T-helper 2 cell treated with Interferon-gamma antibody and Interleukin-4, amounts not matched to agents 5 μg/mL and 100 μg/mL, for 36 hours (primary cell): Measurements from ENCODE around the gene TGM6.

ENCODE experiments used
- DNase-seq: peaks from one replicate; pipeline ENCODE4 v3.0.0; 2021; ENCODE audit warnings: low spot score
- H3K27ac Mint-ChIP-seq: one replicate; pipeline ENCODE4 v1.8.0; 2021; ENCODE audit warnings: mild to moderate bottlenecking, mixed read lengths
- H3K27me3 Mint-ChIP-seq: one replicate; pipeline ENCODE4 v1.8.0; 2021; ENCODE audit warnings: low read depth, mixed read lengths
- H3K36me3 Mint-ChIP-seq: one replicate; pipeline ENCODE4 v1.8.0; 2021; ENCODE audit warnings: low read depth, mixed read lengths
- H3K4me1 Mint-ChIP-seq: one replicate; pipeline ENCODE4 v1.8.0; 2021; ENCODE audit warnings: low read depth, mixed read lengths
- H3K4me3 Mint-ChIP-seq: one replicate; pipeline ENCODE4 v1.8.0; 2022; ENCODE audit warnings: mild to moderate bottlenecking, moderate library complexity, mixed read lengths
- H3K9me3 Mint-ChIP-seq: one replicate; pipeline ENCODE4 v1.8.0; 2021; ENCODE audit warnings: mixed read lengths

Gene TGM6

DNA sequence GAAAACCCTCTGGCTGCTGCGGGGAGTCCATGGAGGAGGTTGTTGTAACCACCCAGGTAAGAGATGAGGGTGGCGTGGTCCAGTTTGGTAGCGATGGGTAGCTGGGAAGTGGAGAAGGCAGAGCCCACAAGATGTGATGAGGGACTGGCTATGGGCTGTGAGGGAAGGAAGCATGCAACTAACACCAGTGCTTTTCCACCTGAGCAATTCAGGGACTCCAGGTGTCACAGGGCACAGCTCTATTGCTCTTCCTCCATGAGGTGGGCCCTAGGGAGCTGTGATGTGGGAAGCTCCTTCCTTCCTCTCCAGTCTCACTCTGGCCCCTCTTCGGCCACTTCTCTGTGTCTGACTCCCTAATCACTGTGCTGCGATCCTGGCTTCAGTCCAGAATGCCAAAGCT lies 32.4 kb upstream of the TGM6 start:
- no peak overlapping the region for H3K27ac Mint-ChIP-seq

DNA sequence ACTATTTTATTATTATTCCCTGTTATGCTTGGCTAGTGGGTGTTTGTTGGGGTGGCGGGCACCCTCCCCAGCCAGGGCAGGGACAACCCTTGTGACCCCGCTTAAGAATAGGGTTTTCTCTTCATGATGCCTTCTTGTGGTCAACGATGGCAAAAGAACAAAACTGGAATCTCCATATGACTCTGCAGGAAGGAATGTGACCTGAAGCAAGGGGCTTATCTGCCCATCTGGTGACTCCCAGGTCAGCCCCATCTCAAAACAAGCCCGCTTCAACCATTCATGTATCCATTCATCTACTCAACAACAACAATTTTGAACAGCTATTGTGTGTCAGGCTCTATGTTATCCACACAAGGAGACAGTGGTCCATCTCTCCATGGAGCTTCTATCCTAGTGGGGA lies 30.9 kb upstream of the TGM6 start:
- Mint-ChIP-seq H3K27ac (no peak overlapping the region), H3K9me3 (peaks cover 4% of the 10 kb centered on the region), H3K4me3 (no peak overlapping the region), H3K4me1 (peaks cover 5% of the 10 kb centered on the region), H3K27me3 (peaks cover 23% of the 10 kb centered on the region), H3K36me3 (no peaks in the 10 kb centered on the region)
- DNase-seq, result no peak

More for the DNA sequence above, 32.4 kb upstream of the TGM6 start:
- peaks cover 4% of the 10 kb centered on the region for H3K9me3 Mint-ChIP-seq
- no peak overlapping the region for H3K4me3 Mint-ChIP-seq
- H3K4me1 Mint-ChIP-seq, result peaks cover 5% of the 10 kb centered on the region
- DNase-seq, result no peak
- peaks cover 13% of the 10 kb centered on the region for H3K27me3 Mint-ChIP-seq
- H3K36me3 Mint-ChIP-seq, result no peaks in the 10 kb centered on the region

DNA sequence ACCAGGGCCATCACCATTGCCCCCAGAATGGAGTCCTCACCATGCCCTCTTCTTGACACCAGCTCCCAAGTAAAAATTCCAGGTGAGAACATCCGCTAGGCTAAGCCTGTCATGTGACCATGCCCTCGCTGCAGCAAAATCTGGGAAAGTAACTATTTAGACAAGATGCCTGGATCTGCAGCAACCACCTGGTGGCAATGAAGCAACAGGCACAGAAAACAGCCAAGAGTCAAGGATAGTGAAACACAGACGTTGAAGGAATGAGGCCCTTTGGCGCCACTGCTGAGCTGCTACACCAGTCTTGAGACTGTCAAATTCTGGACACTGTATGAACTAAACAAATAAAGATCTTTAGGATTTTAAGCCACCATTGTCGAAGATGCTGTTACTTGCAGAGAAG lies 30.1 kb upstream of the TGM6 start:
- Mint-ChIP-seq H3K27me3 (peaks cover 31% of the 10 kb centered on the region), H3K9me3 (peaks cover 4% of the 10 kb centered on the region), H3K27ac (no peak overlapping the region), H3K36me3 (no peaks in the 10 kb centered on the region), H3K4me3 (no peak overlapping the region), H3K4me1 (peaks cover 5% of the 10 kb centered on the region)
- no peak for DNase-seq

- Mint-ChIP-seq H3K27me3 (peaks cover 39% of the 10 kb centered on the region), H3K9me3 (no peaks in the 10 kb centered on the region), H3K4me3 (no peak overlapping the region), H3K4me1 (peaks cover 5% of the 10 kb centered on the region), H3K36me3 (no peaks in the 10 kb centered on the region), H3K27ac (no peak overlapping the region)
- DNase-seq, result no peak
Observed at GRCh38 chr20:2353231-2353630, 27.5 kb upstream of the TGM6 start.

DNA sequence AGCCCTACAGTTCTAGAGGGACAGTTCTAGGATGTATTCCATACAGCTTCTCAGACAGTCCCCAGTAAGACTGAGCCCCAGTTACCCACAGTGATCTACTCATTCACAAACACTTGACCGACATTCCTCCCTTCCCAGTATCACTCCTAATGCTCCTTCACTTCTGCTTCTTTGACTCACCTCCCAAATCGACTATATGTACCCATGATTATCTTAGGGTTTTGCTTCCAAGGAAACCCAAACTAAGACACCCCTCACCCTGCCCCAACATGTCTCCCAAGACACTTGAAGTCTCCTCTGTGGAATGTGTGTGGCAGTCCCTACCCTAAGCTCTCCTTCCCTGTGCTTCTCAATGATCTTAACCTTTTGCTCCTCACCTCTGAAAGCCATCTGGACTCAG lies 23.6 kb upstream of the TGM6 start:
- Mint-ChIP-seq H3K4me3 (no peak overlapping the region), H3K4me1 (peaks cover 3% of the 10 kb centered on the region), H3K27me3 (peaks cover 50% of the 10 kb centered on the region), H3K27ac (no peak overlapping the region), H3K9me3 (peaks cover 6% of the 10 kb centered on the region), H3K36me3 (no peaks in the 10 kb centered on the region)
- no peak for DNase-seq

- Mint-ChIP-seq H3K27ac (no peak overlapping the region), H3K9me3 (peaks cover 6% of the 10 kb centered on the region), H3K4me1 (no peaks in the 10 kb centered on the region), H3K36me3 (no peaks in the 10 kb centered on the region), H3K4me3 (no peak overlapping the region), H3K27me3 (peaks cover 48% of the 10 kb centered on the region)
- DNase-seq, result no peak
Observed at GRCh38 chr20:2358006-2358405, 22.7 kb upstream of the TGM6 start.

GRCh38 chr20:2361035-2361593 lies 19.6 kb upstream of the TGM6 start:
- H3K9me3 Mint-ChIP-seq, result peaks cover 6% of the 10 kb centered on the region
- DNase-seq, result no peak
- H3K27ac Mint-ChIP-seq, result no peak overlapping the region
- no peak overlapping the region for H3K4me3 Mint-ChIP-seq
- no peaks in the 10 kb centered on the region for H3K4me1 Mint-ChIP-seq
- no peaks in the 10 kb centered on the region for H3K36me3 Mint-ChIP-seq
- peaks cover 39% of the 10 kb centered on the region for H3K27me3 Mint-ChIP-seq

DNA sequence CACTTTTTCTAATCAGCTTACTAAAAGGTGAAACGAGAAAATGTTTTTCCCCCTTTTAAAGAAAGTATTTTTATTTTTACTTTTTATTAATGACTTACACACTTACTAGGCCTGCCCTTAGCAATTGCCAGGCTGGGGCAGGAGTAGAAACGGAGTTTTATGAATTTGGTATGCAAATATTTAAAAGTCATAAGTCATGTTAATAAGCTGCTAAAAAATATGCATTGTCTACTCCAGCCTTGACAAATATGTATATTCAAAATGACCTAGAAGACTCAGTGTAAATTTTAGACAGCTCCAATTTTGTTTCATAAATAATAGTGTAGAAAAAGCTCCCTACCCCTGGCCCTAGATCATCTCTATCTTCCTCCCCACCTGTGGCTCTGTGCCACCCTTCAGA lies 17.5 kb upstream of the TGM6 start:
- no peaks in the 10 kb centered on the region for H3K36me3 Mint-ChIP-seq
- H3K27ac Mint-ChIP-seq, result no peak overlapping the region
- no peaks in the 10 kb centered on the region for H3K4me1 Mint-ChIP-seq
- no peak overlapping the region for H3K4me3 Mint-ChIP-seq
- H3K9me3 Mint-ChIP-seq, result peaks cover 6% of the 10 kb centered on the region
- peaks cover 42% of the 10 kb centered on the region for H3K27me3 Mint-ChIP-seq
- DNase-seq, result no peak

- Mint-ChIP-seq H3K4me1 (no peaks in the 10 kb centered on the region), H3K36me3 (no peaks in the 10 kb centered on the region), H3K27ac (no peak overlapping the region), H3K27me3 (peaks cover 44% of the 10 kb centered on the region), H3K4me3 (no peak overlapping the region), H3K9me3 (peaks cover 6% of the 10 kb centered on the region)
- no peak for DNase-seq
Observed at GRCh38 chr20:2363587-2363986, 17.1 kb upstream of the TGM6 start.

DNA sequence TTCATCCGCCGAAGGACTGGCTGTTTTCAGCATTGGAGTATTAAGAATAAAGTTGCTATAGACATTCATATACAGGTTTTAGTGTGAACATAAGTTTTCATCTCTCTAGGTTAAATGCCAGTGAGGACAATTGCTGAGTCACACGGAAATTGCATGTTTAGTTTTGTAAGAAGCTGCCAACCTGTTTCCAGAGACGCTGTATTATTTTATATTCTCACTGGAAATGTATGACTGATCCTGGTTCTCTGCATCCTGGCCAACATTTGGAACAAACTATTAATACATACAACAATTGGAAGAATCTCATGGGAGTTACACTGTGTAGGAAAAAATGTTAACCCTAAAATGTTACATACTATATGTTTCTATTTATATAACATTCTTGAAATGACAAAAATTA lies 16.7 kb upstream of the TGM6 start:
- no peak for DNase-seq
- Mint-ChIP-seq H3K36me3 (no peaks in the 10 kb centered on the region), H3K27me3 (peaks cover 44% of the 10 kb centered on the region), H3K4me3 (no peak overlapping the region), H3K27ac (no peak overlapping the region), H3K4me1 (no peaks in the 10 kb centered on the region), H3K9me3 (peaks cover 6% of the 10 kb centered on the region)

- no peak for DNase-seq
- H3K27me3 Mint-ChIP-seq, result peaks cover 41% of the 10 kb centered on the region
- no peak overlapping the region for H3K4me3 Mint-ChIP-seq
- H3K36me3 Mint-ChIP-seq, result no peaks in the 10 kb centered on the region
- no peaks in the 10 kb centered on the region for H3K4me1 Mint-ChIP-seq
- H3K9me3 Mint-ChIP-seq, result peaks cover 6% of the 10 kb centered on the region
- no peak overlapping the region for H3K27ac Mint-ChIP-seq
Observed at GRCh38 chr20:2365091-2365490, 15.6 kb upstream of the TGM6 start.

DNA sequence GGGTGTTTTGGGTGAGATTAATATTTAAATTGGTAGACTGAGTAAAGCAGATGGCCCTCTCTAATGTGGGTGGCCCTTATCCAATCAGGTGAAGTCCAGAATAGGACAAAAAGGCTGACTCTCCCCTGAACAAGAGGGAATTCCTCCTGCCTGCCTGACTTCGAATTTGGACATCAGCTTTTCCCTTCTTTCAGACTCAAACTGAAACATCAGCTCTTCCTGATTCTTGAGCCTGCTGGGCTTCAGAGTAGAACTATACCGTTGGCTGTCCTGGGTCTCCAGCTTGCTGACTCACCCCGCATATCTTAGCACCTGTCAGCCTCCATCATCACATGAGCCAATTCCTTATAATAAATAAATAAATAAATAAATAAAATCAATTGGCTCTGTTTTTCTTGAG lies 15.0 kb upstream of the TGM6 start:
- Mint-ChIP-seq H3K27me3 (peaks cover 44% of the 10 kb centered on the region), H3K27ac (no peak overlapping the region), H3K9me3 (peaks cover 6% of the 10 kb centered on the region), H3K36me3 (no peaks in the 10 kb centered on the region), H3K4me3 (no peak overlapping the region), H3K4me1 (no peaks in the 10 kb centered on the region)
- no peak for DNase-seq

DNA sequence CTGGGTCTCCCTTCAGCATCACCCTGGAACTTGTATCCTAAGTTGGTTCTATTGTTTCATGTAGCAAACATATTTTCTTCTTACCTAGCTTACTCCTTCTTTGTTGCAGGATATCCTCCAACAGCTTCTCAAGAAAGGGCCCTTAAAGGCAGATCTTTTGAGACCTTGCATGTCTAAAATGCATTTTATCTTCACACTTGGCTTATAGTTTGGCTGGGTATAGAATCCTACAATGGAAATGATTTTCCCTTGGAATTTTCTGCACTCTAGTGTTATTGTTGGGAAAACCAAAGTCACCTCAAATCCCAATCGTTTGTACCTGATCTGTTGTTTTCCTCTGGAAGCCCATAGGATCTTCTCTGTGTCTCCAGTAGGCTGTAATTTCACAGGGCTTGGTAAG lies 12.1 kb upstream of the TGM6 start:
- no peak overlapping the region for H3K4me3 Mint-ChIP-seq
- no peaks in the 10 kb centered on the region for H3K36me3 Mint-ChIP-seq
- DNase-seq, result no peak
- no peaks in the 10 kb centered on the region for H3K9me3 Mint-ChIP-seq
- H3K4me1 Mint-ChIP-seq, result no peaks in the 10 kb centered on the region
- H3K27ac Mint-ChIP-seq, result no peak overlapping the region
- peaks cover 42% of the 10 kb centered on the region for H3K27me3 Mint-ChIP-seq

- Mint-ChIP-seq H3K27me3 (peaks cover 39% of the 10 kb centered on the region), H3K9me3 (no peaks in the 10 kb centered on the region)
Observed at GRCh38 chr20:2373098-2373497, 7.6 kb upstream of the TGM6 start.

GRCh38 chr20:2374346-2375125 lies 6.2 kb upstream of the TGM6 start:
- Mint-ChIP-seq H3K27me3 (peaks cover 35% of the 10 kb centered on the region), H3K27ac (no peak overlapping the region)
- DNase-seq, result no peak

More at GRCh38 chr20:2373098-2373497, 7.6 kb upstream of the TGM6 start:
- DNase-seq, result no peak
- Mint-ChIP-seq H3K4me1 (no peaks in the 10 kb centered on the region), H3K27ac (no peak overlapping the region), H3K36me3 (no peaks in the 10 kb centered on the region), H3K4me3 (no peak overlapping the region)

More at GRCh38 chr20:2374346-2375125, 6.2 kb upstream of the TGM6 start:
- H3K4me3 Mint-ChIP-seq, result no peak overlapping the region
- H3K36me3 Mint-ChIP-seq, result no peaks in the 10 kb centered on the region
- no peaks in the 10 kb centered on the region for H3K9me3 Mint-ChIP-seq
- peaks cover 9% of the 10 kb centered on the region for H3K4me1 Mint-ChIP-seq
